Nephron (organoid): ENCODE data around the gene NFASC.

ENCODE experiments used
- H3K27ac Mint-ChIP-seq, 3 experiments: 2 replicates each; pipeline ENCODE4 v1.8.0; 2020; ENCODE audit warnings: mixed read lengths in 3 of 3, mild to moderate bottlenecking in 2 of 3, moderate library complexity in 1 of 3
- H3K27me3 Mint-ChIP-seq: 2 replicates; pipeline ENCODE4 v1.8.0; 2021; ENCODE audit warnings: low read depth, mild to moderate bottlenecking, moderate library complexity, mixed read lengths
- H3K36me3 Mint-ChIP-seq: 2 replicates; pipeline ENCODE4 v1.8.0; 2020; ENCODE audit warnings: low read depth, mixed read lengths
- H3K4me1 Mint-ChIP-seq: 2 replicates; pipeline ENCODE4 v1.8.0; 2020; ENCODE audit warnings: mixed read lengths
- H3K4me3 Mint-ChIP-seq, 3 experiments: 2 replicates each; pipeline ENCODE4 v1.8.0; 2020; ENCODE audit warnings: mild to moderate bottlenecking in 3 of 3, mixed read lengths in 3 of 3, moderate library complexity in 2 of 3
- H3K9me3 Mint-ChIP-seq: 2 replicates; pipeline ENCODE4 v1.8.0; 2020; ENCODE audit warnings: mixed read lengths
- TF ChIP-seq, protein P1 (sequence below), 3 experiments: fragments of 200-600 bp; sonication (generic); IDR thresholded peaks; one replicate each; pipeline ENCODE4 v1.5.0; 2021; ENCODE audit warnings: antibody characterized with exemption in 3 of 3; ENCODE audit not compliant: unreplicated experiment in 3 of 3

NFASC gene

DNA sequence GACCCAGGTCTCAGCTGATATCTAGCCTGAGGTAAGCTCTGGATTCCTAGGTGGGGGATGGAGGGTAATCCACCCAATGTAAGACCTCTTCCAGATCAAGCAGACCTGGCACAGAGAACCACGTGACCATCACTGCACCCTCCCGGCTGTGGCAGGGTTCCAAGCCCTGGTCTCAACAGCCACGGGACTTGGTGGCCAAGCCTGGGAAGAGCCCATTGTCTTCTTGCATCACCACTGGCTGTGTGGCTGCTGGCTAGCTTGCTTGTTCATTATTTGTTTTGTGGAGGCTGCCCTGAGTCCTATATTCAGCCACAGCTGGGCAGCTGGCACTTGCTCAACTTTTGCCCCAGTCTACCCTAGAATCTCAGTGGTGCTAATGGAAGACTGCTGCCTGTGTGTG, 24.1 kb upstream of the NFASC start:
- no peaks in the 10 kb centered on the region for H3K36me3 Mint-ChIP-seq
- no peak overlapping the region for H3K4me3 Mint-ChIP-seq
- no peaks in the 10 kb centered on the region for H3K9me3 Mint-ChIP-seq
- H3K27ac Mint-ChIP-seq = no peak overlapping the region
- H3K27me3 Mint-ChIP-seq = peaks cover 26% of the 10 kb centered on the region
- TF ChIP-seq, protein P1, sequence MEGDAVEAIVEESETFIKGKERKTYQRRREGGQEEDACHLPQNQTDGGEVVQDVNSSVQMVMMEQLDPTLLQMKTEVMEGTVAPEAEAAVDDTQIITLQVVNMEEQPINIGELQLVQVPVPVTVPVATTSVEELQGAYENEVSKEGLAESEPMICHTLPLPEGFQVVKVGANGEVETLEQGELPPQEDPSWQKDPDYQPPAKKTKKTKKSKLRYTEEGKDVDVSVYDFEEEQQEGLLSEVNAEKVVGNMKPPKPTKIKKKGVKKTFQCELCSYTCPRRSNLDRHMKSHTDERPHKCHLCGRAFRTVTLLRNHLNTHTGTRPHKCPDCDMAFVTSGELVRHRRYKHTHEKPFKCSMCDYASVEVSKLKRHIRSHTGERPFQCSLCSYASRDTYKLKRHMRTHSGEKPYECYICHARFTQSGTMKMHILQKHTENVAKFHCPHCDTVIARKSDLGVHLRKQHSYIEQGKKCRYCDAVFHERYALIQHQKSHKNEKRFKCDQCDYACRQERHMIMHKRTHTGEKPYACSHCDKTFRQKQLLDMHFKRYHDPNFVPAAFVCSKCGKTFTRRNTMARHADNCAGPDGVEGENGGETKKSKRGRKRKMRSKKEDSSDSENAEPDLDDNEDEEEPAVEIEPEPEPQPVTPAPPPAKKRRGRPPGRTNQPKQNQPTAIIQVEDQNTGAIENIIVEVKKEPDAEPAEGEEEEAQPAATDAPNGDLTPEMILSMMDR (IDR thresholded peaks at IDR 0.05; ENCODE audit: unreplicated experiment in 3 of 3) = no peak
- no peaks in the 10 kb centered on the region for H3K4me1 Mint-ChIP-seq

DNA sequence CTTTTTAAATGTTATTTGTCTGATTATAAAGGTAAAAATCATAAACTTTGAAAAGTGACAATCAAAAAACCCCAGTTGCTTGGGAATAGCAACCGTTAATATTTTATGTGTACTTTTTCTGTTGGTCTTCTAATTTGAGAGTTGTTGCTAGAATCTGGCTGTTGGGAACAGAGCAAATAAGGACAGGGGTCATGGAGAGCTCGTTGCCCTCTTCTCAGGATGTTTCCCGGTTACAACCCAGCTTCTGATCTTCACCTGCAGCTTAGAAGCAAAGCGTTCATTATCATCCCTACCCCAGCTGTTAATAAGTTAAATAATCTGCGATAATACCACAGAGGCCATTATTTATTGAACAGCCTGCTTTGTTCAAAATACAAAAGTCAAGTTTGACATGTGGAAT, 22.1 kb upstream of the NFASC start:
- no peak overlapping the region for H3K4me3 Mint-ChIP-seq
- TF ChIP-seq, protein P1 (IDR thresholded peaks at IDR 0.05; ENCODE audit: unreplicated experiment in 3 of 3) = no peak
- no peak overlapping the region for H3K27ac Mint-ChIP-seq
- H3K36me3 Mint-ChIP-seq = no peaks in the 10 kb centered on the region
- H3K9me3 Mint-ChIP-seq = no peaks in the 10 kb centered on the region
- H3K4me1 Mint-ChIP-seq = peaks cover 5% of the 10 kb centered on the region
- H3K27me3 Mint-ChIP-seq = peaks cover 26% of the 10 kb centered on the region

DNA sequence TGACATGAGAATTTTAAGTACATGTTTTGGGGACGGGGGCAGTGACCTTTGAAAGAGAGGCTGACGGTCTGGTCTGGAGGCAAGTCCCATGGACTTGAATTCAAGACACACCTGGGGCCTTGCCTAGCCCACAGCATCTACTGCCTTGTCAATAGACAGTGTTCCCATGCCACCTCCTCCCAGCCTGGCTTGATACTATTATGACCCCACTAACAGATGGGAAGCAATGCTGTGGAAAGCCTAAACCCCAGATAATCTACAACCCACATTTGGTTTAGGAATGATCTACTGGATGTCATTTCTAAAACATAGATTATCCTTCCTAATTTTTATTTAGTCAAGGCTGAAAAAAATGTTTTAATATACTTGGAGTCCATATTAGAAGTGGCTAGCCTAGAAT, 17.8 kb upstream of the NFASC start:
- no peak overlapping the region for H3K4me3 Mint-ChIP-seq
- H3K27me3 Mint-ChIP-seq = peaks cover 34% of the 10 kb centered on the region
- TF ChIP-seq, protein P1 (IDR thresholded peaks at IDR 0.05; ENCODE audit: unreplicated experiment in 3 of 3) = no peak
- peaks cover 5% of the 10 kb centered on the region for H3K4me1 Mint-ChIP-seq
- no peak overlapping the region for H3K27ac Mint-ChIP-seq
- no peaks in the 10 kb centered on the region for H3K9me3 Mint-ChIP-seq
- no peaks in the 10 kb centered on the region for H3K36me3 Mint-ChIP-seq

DNA sequence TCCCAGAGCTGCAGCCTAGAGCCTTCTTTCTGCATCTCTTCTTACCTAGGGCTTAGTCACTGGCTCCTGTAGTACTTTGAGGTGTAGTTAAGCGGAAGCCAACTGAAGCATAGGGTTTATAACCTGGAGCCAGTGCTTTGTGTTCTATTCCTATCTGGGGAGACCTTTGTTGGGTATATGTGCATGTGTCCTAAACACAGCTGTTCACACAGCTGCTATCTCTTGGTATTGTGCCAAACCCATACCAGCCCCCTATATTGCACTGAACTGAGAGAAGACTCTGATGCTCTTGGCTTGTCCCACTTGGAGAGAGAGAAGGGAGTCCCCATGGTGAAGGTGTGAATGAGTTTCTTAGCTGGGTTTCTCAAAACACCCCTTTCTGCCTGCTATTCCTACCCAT, 17.2 kb upstream of the NFASC start:
- Mint-ChIP-seq H3K27ac (peak overlapping the region in 1 of 3 experiments; percentile 38), H3K4me3 (no peak overlapping the region), H3K9me3 (no peaks in the 10 kb centered on the region), H3K27me3 (peaks cover 39% of the 10 kb centered on the region), H3K36me3 (no peaks in the 10 kb centered on the region), H3K4me1 (peaks cover 5% of the 10 kb centered on the region)
- TF ChIP-seq, protein P1 (IDR thresholded peaks at IDR 0.05; ENCODE audit: unreplicated experiment in 3 of 3) = no peak

DNA sequence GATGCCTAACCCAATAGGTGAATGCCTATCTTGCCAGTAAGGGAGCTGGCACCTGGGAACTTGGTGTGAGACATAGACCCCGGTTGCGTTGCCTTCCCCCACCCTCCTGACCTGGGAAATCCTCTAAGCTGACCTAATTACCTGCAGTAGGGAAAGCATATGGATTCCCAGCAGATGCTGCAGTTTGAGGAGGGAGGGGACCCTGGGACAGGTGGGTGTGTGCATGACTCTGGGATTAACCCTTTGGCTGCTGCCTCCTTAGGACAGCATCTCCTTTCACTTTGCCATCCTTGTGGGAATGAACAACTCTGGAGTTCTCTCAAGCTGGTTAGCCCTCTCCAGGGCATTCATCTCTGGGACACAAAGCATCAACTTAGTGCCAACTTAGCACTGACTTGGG, 16.4 kb upstream of the NFASC start:
- no peaks in the 10 kb centered on the region for H3K36me3 Mint-ChIP-seq
- H3K27ac Mint-ChIP-seq = no peak overlapping the region
- TF ChIP-seq, protein P1 (IDR thresholded peaks at IDR 0.05; ENCODE audit: unreplicated experiment in 3 of 3) = no peak

DNA sequence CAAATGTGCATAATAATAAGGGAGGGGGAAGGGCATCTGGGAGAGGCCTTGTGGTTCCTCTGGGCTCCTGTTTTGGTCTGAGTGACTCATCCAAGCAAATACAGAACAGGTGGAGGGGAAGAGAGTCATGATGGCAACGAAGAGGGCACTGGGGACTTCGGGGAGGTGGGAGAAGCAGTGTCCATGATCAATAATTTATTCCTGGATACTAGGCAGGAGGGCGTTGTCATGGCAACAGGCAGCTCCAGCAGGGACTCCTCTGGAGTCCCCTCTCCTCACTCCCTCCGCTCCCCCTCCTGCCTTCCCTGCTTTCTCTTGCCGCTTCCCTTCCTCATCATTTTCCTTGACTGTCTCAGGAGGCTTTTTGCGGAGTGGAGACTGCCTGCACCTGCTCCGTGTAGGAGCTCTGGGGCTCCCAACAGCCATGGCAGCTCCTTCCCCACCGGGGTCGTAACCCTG, 12.3 kb upstream of the NFASC start:
- TF ChIP-seq, protein P1 (IDR thresholded peaks at IDR 0.05; ENCODE audit: unreplicated experiment in 3 of 3) = no peak
- Mint-ChIP-seq H3K4me3 (no peak overlapping the region), H3K27me3 (peaks cover 52% of the 10 kb centered on the region), H3K9me3 (no peaks in the 10 kb centered on the region), H3K4me1 (peaks cover 9% of the 10 kb centered on the region), H3K27ac (no peak overlapping the region), H3K36me3 (no peaks in the 10 kb centered on the region)

More for the DNA sequence above, 16.4 kb upstream of the NFASC start:
- Mint-ChIP-seq H3K4me3 (no peak overlapping the region), H3K4me1 (peaks cover 9% of the 10 kb centered on the region), H3K9me3 (no peaks in the 10 kb centered on the region), H3K27me3 (peaks cover 44% of the 10 kb centered on the region)
